CD14-positive monocyte (primary cell): ENCODE data around the gene ITPR1. TPM values are rescaled to one million over a fixed set of nuclear protein-coding genes. Genes with fewer than 3 reads are reported as not detected.

Experiments used
- DNase-seq, 3 donors: peaks; one replicate each; pipeline ENCODE4 v3.0.0-alpha.2; 2011 to 2022
- H2AFZ ChIP-seq: 2 replicates; pipeline ENCODE4 v1.6.0; 2012; ENCODE audit warnings: mild to moderate bottlenecking, low read depth, low read length, inconsistent platforms; ENCODE audit not compliant: insufficient read depth, poor library complexity, severe bottlenecking
- H3K27ac ChIP-seq, 2 donors: 1 replicate in 1 of 2; 2 replicates in 1 of 2; pipeline ENCODE4 v1.5.1; 2012 to 2013; ENCODE audit warnings: low read length in 2 of 2, control low read depth in 1 of 2, inconsistent platforms in 1 of 2, low read depth in 1 of 2, mild to moderate bottlenecking in 1 of 2
- H3K27me3 ChIP-seq, 2 donors: one replicate each; pipeline versions ENCODE4 v1.6.0 to v1.6.1; 2011 to 2013; ENCODE audit warnings: low read length in 2 of 2; ENCODE audit not compliant: control insufficient read depth in 2 of 2, insufficient read depth in 2 of 2
- H3K36me3 ChIP-seq, 2 donors: replicated peaks in 1 of 2; 1 replicate in 1 of 2; 2 replicates in 1 of 2; pipeline versions ENCODE4 v1.5.1 to v1.6.1; 2012 to 2013; ENCODE audit warnings: low read length in 2 of 2, control low read depth in 1 of 2, inconsistent platforms in 1 of 2, mild to moderate bottlenecking in 1 of 2; ENCODE audit not compliant: insufficient read depth in 2 of 2, control insufficient read depth in 1 of 2
- H3K4me1 ChIP-seq, 2 donors: 1 replicate in 1 of 2; 2 replicates in 1 of 2; pipeline versions ENCODE4 v1.5.1 to v1.6.1; 2012 to 2013; ENCODE audit warnings: low read length in 2 of 2, control low read depth in 1 of 2, inconsistent platforms in 1 of 2, mild to moderate bottlenecking in 1 of 2, moderate library complexity in 1 of 2; ENCODE audit not compliant: insufficient read depth in 2 of 2, control insufficient read depth in 1 of 2
- H3K4me2 ChIP-seq: replicated peaks from 2 replicates; pipeline ENCODE3; 2012; ENCODE audit warnings: low read length, moderate library complexity, mild to moderate bottlenecking; ENCODE audit not compliant: poor library complexity, severe bottlenecking; ENCODE audit errors: extremely low read depth
- H3K4me3 ChIP-seq, 3 experiments: fragments of 200-600 bp in 1 of 3; sonication (generic) in 1 of 3; replicated peaks in 1 of 3; 1 replicate in 2 of 3; 2 replicates in 1 of 3; pipeline ENCODE4 v1.5.1; 2011 to 2013; ENCODE audit warnings: low read length in 3 of 3, mild to moderate bottlenecking in 3 of 3, control low read depth in 2 of 3, low read depth in 2 of 3, inconsistent platforms in 1 of 3, moderate library complexity in 1 of 3
- H3K79me2 ChIP-seq: 2 replicates; pipeline ENCODE4 v1.6.0; 2012; ENCODE audit warnings: mild to moderate bottlenecking, control low read depth, inconsistent platforms, low read length, moderate library complexity; ENCODE audit not compliant: insufficient read depth
- H3K9ac ChIP-seq: 2 replicates; pipeline ENCODE4 v1.6.0; 2017; ENCODE audit warnings: low read length, mild to moderate bottlenecking; ENCODE audit not compliant: insufficient read depth, poor library complexity, severe bottlenecking
- H3K9me3 ChIP-seq, 2 donors: replicated peaks in 1 of 2; 1 replicate in 1 of 2; 2 replicates in 1 of 2; pipeline versions ENCODE4 v1.5.1 to v1.6.1; 2012 to 2013; ENCODE audit warnings: low read length in 2 of 2, control low read depth in 1 of 2; ENCODE audit not compliant: control insufficient read depth in 1 of 2, insufficient read depth in 1 of 2
- H4K20me1 ChIP-seq: 2 replicates; pipeline ENCODE4 v1.6.0; 2012; ENCODE audit warnings: mild to moderate bottlenecking, low read length, control low read depth, moderate library complexity; ENCODE audit not compliant: insufficient read depth
- H3K27ac Mint-ChIP-seq, 7 donors: one replicate each; pipeline ENCODE4 v1.8.0; 2020; ENCODE audit warnings: mild to moderate bottlenecking in 7 of 7, mixed read lengths in 7 of 7, moderate library complexity in 6 of 7, inconsistent platforms in 2 of 7
- H3K27me3 Mint-ChIP-seq, 3 donors: one replicate each; pipeline ENCODE4 v1.8.0; 2021 to 2022; ENCODE audit warnings: low read depth in 3 of 3, mild to moderate bottlenecking in 3 of 3, mixed read lengths in 3 of 3, moderate library complexity in 3 of 3, inconsistent platforms in 1 of 3
- H3K36me3 Mint-ChIP-seq, 2 donors: one replicate each; pipeline ENCODE4 v1.8.0; 2020; ENCODE audit warnings: mixed read lengths in 2 of 2, inconsistent platforms in 1 of 2, mild to moderate bottlenecking in 1 of 2
- H3K4me1 Mint-ChIP-seq: one replicate; pipeline ENCODE4 v1.8.0; 2020; ENCODE audit warnings: mild to moderate bottlenecking, mixed read lengths
- H3K4me3 Mint-ChIP-seq, 2 donors: one replicate each; pipeline ENCODE4 v1.8.0; 2020; ENCODE audit warnings: mild to moderate bottlenecking in 2 of 2, mixed read lengths in 2 of 2, moderate library complexity in 1 of 2
- H3K9me3 Mint-ChIP-seq, 7 donors: one replicate each; pipeline ENCODE4 v1.8.0; 2020 to 2022; ENCODE audit warnings: mixed read lengths in 7 of 7, mild to moderate bottlenecking in 6 of 7, moderate library complexity in 6 of 7, inconsistent platforms in 2 of 7
- WGBS: methylation state at CpG from one replicate; pipeline ENCODE4 v1.1.5; 2013; ENCODE audit warnings: missing lambda C conversion rate; ENCODE audit not compliant: insufficient coverage; 5-methylcytosine and 5-hydroxymethylcytosine counted together
- intact Hi-C, 2 donors: fragments of 100-400 bp; cut with micrococcal nuclease; formaldehyde crosslinking; loops; one replicate each; pipeline versions ENCODE4 v1.15.0 to v1.15.1; 2023
- polyA plus RNA-seq, 3 donors: library from polyadenylated mRNA; depleted of rRNA in 1 of 3; unstranded in 2 of 3; stranded (reverse) in 1 of 3; fragments of 300-500 nt in 2 of 3; fragments of >200 nt in 1 of 3; fragmentation: Illumina TruSeq in 2 of 3; gene quantifications; 1 replicate in 2 of 3; 2 replicates in 1 of 3; pipeline ENCODE4 v1.2.3, GENCODE V29; 2012 to 2021
- TF ChIP-seq, protein P1 (sequence below): fragments of 200-600 bp; IDR thresholded peaks from one replicate; pipeline ENCODE4 v1.8.0; 2022; ENCODE audit warnings: antibody characterized with exemption, mild to moderate bottlenecking

The ITPR1 gene
- polyA plus RNA-seq, 3 donors = 3.2 to 21.1 (median 7.1) TPM

DNA sequence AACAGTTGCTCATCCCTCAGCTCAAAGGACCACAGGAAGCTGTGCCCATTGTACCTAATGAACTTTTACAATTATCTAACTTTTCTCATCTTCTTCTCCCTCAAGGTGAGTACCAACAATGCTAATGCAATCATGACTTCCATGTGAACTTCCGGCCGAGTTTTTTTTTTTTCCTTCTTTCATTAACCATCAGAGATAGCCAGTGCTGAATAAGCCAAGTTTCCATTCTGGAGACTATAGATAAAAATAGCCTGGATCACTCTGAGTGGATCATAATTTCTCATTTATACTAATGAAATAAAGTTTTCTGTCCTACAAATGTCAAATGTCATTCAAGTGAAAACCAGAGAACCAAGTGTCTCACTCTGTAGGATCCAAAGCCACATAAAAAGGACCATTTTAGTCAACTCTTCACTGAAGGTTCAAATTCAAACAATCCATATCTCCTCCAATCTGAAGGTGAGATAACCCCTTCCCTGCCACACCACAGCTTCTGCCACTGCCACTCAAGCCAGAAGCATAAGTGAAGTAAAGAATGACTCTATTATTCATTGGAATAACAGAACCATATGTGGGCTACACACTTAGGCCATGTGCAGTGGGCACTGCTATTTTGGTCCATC is 31.6 kb upstream of the ITPR1 start:
- no CpG with 5 or more reads among the region's 2 CpGs for WGBS
- peaks cover 7% of the 10 kb centered on the region for H4K20me1 ChIP-seq
- peaks cover 0 to 2% (median 0%) of the 10 kb centered on the region in 3 donors for H3K27me3 Mint-ChIP-seq
- peaks cover 44% of the 10 kb centered on the region for H3K4me1 Mint-ChIP-seq
- peaks cover 26 to 37% of the 10 kb centered on the region in 2 donors for H3K4me1 ChIP-seq
- H2AFZ ChIP-seq = no peak overlapping the region
- no peaks in the 10 kb centered on the region for H3K9me3 ChIP-seq
- no peak overlapping the region for H3K9ac ChIP-seq
- peak overlapping the region; percentile 42 for H3K4me2 ChIP-seq
- peak overlapping the region in 6 of 7 donors; percentile 61 to 86 (median 81) for H3K27ac Mint-ChIP-seq
- H3K4me3 Mint-ChIP-seq = no peak overlapping the region
- TF ChIP-seq, protein P1, sequence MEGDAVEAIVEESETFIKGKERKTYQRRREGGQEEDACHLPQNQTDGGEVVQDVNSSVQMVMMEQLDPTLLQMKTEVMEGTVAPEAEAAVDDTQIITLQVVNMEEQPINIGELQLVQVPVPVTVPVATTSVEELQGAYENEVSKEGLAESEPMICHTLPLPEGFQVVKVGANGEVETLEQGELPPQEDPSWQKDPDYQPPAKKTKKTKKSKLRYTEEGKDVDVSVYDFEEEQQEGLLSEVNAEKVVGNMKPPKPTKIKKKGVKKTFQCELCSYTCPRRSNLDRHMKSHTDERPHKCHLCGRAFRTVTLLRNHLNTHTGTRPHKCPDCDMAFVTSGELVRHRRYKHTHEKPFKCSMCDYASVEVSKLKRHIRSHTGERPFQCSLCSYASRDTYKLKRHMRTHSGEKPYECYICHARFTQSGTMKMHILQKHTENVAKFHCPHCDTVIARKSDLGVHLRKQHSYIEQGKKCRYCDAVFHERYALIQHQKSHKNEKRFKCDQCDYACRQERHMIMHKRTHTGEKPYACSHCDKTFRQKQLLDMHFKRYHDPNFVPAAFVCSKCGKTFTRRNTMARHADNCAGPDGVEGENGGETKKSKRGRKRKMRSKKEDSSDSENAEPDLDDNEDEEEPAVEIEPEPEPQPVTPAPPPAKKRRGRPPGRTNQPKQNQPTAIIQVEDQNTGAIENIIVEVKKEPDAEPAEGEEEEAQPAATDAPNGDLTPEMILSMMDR = no peak
- DNase-seq = no peak
- peaks cover 0 to 2% (median 0%) of the 10 kb centered on the region in 7 donors for H3K9me3 Mint-ChIP-seq
- H3K36me3 Mint-ChIP-seq = peaks cover 11 to 12% of the 10 kb centered on the region in 2 donors
- H3K36me3 ChIP-seq = no peaks in the 10 kb centered on the region
- peak overlapping the region; percentile 33 to 68 for H3K27ac ChIP-seq
- intact Hi-C loops = loop anchor here in 1 of 2 donors (10.0 kb wide), 1 partner anchor 53 kb away; no protein-coding TSS in a partner anchor
- peak overlapping the region in 1 of 3 experiments; percentile 40 for H3K4me3 ChIP-seq
- no peaks in the 10 kb centered on the region for H3K27me3 ChIP-seq
- peaks cover 79% of the 10 kb centered on the region for H3K79me2 ChIP-seq

GRCh38 chr3:4462369-4463040 is 30.6 kb upstream of the ITPR1 start:
- H3K36me3 Mint-ChIP-seq = peaks cover 11 to 12% of the 10 kb centered on the region in 2 donors
- TF ChIP-seq, protein P1 = no peak
- peak in 1 of 3 donors; percentile 32 for DNase-seq
- Histone ChIP-seq H3K4me1 (peaks cover 31 to 45% of the 10 kb centered on the region in 2 donors), H3K9me3 (no peaks in the 10 kb centered on the region), H3K4me2 (peak overlapping the region; percentile 42), H3K36me3 (no peaks in the 10 kb centered on the region), H3K9ac (no peak overlapping the region), H3K27me3 (no peaks in the 10 kb centered on the region), H3K4me3 (peak overlapping the region in 2 of 3 experiments; percentile 10 to 40), H3K79me2 (peaks cover 83% of the 10 kb centered on the region), H3K27ac (peak overlapping the region; percentile 33 to 68), H2AFZ (peak overlapping the region; percentile 43), H4K20me1 (peaks cover 7% of the 10 kb centered on the region)
- H3K27ac Mint-ChIP-seq = peak overlapping the region; percentile 61 to 86 (median 82)
- H3K9me3 Mint-ChIP-seq = peaks cover 0 to 2% (median 0%) of the 10 kb centered on the region in 7 donors
- intact Hi-C loops = loop anchor here in 1 of 2 donors (10.0 kb wide), 1 partner anchor 52 kb away; no protein-coding TSS in a partner anchor
- WGBS = no CpG with 5 or more reads among the region's 3 CpGs
- peaks cover 0 to 2% (median 0%) of the 10 kb centered on the region in 3 donors for H3K27me3 Mint-ChIP-seq
- H3K4me1 Mint-ChIP-seq = peaks cover 49% of the 10 kb centered on the region
- H3K4me3 Mint-ChIP-seq = peak overlapping the region; percentile 51 to 64
